Globus pallidus (tissue), 1 donor: Measurements from ENCODE around the gene SCUBE1.

Source experiments
- DNase-seq: peaks from one replicate; pipeline ENCODE4 v3.0.0-alpha.2; 2015; ENCODE audit warnings: low spot score

The SCUBE1 gene

DNA sequence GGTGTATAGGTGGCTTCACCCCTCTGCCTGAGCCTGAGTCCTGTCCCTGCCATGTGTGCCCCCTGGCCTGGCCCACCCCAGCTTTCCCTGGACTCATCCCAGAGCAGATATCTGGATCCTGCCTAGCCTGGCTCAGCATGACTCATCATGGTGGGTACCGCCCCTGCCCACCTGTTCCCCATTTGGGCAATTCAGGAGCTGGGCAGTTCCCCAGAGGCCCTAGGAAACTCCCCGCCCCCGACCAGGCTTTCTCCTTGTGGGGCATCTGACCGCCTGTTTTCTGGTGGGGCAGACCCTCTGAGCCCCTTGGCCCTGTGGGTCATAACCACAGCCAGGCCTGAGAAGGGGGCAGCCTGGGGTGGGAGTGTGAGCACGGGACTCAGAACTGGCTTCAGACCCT, 187.4 kb downstream of the SCUBE1 start:
- no peak for DNase-seq

DNA sequence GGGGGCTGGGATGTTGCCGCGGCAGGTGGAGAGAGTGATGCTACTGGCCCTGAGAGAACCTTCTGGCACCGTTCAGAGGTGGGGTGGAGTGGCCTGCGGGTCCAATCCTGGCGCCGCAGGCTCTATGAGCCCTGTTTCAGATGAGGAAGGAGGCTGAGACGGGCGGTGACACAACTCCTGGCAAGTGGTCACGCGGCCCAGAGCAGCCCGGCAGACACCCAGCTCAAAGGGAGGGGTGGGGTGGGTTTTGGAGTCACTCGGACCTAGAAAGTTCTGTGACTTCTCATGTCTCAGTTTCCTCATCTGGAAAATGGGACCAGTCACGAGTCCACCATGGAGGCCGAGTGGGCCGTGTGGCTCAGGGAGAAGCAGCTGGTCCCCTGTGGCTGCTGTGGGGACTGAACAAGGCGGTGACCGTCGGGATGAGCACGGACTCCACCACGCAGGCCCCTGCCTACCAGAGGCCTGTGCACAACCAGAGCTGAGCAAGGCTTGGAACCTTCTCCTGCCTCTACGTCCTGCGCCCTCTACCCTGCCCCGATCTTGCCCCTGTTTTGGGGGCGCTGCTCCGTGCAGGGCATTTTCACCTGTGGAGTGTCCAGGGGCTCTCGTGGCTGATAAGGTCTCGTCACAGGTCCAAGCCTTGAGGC, 188.2 kb downstream of the SCUBE1 start:
- DNase-seq: no peak

DNA sequence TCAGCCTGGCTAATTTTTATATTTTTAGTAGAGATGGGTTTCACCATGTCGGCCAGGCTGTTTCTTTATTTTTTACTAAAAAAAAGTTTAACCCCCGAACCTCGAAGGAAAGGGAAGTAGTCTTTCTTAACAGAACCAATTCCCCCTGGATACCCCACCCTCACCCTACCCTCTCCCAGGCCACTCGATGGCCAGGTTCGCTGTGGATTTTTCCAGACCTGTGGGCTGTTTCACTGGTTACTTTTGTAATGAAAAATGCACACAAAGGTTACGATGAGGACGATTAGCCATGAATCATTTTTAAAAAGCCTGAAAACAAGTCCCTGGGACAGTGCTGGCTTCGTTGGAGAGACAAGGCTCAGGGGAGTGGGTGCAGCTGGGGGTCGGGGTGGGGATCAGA, 189.3 kb downstream of the SCUBE1 start:
- no peak for DNase-seq

DNA sequence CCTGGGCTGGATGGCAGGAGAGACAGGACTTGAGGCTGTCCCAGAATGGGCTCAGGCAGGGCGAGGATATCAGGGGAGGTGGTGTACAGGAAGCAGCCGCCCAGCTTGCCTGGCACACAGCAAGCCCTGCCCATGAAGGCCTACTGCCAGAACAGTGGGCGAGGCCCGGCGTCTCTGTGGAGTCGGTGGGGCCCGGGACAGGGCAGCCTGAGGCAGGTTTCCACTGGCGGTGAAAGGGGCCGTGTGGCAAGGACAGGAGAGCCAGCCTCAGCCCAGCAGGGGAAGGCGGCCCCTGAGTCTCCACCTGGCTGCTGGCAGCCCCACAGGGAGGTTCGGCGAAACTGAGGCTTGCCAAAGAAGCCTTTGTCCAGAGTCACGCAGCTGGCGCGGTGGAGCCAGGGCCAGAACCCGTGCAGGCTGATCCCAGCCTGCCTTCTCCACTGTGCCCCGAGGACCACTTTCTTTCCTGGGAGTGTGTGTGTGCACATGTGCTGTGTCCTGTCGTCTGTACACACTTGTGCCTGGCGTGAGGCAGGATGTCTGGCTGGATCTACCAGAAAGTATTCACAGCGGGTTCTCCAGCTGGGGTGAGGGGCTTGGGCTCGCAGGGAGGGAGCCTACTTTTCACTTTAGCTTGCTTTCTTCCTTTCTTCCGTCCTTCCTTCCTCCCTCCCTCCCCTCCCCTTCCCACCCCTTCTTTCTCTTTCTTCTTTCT, 190.7 kb downstream of the SCUBE1 start:
- DNase-seq: peak; percentile 58

DNA sequence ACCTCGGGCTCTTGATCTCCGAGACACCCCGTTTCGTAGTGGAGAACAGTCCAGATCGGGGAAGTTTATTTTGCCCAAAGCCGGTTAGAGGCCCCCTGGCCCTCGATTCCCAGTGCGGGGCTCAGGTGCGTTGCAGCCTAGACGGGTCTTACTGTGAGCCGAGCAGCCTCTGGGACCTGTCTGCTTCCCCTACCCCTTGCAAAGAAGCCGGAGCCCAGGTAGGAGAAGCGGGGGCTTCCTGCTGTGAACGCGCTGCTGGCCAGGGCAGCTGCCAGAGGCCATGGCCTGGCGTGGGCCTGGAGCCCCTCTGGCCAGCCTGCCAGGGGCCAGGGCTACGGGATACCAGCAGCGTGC, 191.2 kb downstream of the SCUBE1 start:
- DNase-seq: peak; percentile 17

DNA sequence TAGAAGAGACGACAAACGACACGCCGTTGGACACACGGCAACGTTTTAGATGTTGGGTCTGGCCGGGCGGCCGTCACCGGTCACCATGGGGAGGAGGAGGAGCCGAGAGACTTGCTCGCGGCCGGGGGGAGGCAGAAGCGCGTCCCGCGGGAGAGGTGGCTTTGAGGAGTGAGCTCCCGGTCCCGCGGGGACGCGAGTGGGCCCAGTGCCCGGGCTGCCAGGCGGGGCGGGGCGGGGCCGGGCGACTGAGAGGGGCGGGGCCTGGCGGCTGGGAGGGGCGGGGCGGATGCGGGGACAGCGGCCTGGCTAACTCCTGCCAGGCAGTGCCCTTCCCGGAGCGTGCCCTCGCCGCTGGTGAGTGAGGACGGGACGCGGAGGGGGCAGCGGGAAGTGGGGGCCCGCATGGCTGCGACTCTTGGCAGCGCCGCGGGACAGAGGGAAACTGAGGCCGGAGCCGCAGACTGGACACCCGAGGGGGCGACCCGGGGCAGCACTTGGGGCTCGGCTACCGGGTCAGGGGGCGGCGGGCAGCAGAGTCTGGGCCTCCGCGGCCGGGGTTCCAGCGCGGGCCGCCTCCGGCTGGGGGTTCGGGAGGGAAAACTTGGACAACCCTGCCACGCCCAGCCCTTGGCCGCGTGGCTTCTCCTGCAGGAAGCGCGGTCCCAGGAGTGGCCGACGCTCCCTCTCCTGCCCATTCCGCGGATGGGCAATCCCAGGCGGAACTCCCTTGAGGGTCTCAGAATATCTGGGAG, 191.7 kb downstream of the SCUBE1 start, which contains the start of gene TSPO:
Gene TSPO, plus strand, starts transcription at position 309 of the 752 bp plus-strand sequence. CDS start 7,680 bp downstream, outside the sequence.
- DNase-seq: peak; percentile 76

DNA sequence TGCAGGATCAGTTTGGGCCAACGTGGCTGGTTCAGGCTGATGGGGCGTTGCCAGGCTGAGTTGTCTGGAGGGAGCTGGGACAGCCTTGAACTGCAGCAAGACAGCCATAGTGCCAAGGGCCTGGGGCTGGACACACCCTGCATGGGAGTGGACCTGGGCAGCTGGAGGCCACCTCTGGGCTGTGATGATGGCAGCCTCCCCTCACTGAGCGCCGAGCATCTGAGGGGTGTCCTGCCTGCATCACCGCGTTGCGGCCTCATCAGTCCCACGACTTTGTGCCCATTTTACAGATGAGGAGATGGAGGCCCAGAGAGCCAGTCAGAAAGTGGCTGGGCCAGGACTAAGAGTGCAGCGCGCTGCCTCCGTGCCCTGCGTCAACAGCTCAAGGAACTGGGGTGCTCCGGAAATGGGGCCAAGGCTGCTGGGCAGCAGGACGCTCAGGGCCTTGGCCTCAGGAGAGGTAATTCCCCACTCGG, 192.4 kb downstream of the SCUBE1 start:
- no peak for DNase-seq

DNA sequence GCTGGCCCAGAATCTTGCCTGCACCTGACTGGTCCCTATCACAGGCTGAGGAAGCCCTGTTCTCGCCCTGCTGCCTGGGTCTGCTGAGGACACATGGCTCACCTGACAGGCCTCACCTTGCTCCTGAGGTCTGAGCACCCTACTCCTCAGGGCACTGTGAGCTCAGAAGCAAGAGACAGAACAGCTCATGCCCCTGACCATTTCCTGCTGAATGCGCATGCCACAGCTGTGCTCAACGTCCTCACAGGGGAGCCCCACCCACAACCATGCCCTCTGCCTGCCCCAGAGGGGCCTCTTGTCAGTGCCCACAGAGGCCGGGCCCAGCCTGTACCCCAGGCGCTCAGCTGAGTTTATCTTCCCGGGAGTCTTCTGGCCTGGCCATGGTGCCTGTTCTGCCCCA, 194.6 kb downstream of the SCUBE1 start:
- DNase-seq: no peak

DNA sequence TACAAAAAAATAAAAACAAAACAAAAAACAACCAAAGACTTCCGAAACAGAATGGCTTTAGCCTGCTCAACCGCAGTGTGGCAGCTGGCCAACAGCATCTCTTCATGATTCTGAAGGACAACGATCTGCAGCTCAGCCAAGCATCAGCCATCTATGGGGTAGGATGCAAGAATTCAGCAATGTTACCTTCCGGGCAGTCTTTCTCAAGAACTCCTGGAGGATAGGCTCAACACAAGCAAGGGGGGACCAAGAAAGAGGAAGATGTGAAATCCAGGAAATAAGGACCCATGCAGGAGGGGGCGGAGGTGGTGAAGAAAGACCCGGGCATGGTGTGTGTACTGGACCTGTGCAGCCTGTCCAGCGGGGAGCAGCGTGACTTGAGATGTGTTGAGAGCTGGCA, 195.4 kb downstream of the SCUBE1 start:
- no peak for DNase-seq
